ENCODE results near the gene ULK4.
"Not testable (repeated sequence)": the region's sequence is repeated elsewhere in the genome, so short reads cannot be mapped to it uniquely, and the experiment has no call there.

Gene ULK4

DNA sequence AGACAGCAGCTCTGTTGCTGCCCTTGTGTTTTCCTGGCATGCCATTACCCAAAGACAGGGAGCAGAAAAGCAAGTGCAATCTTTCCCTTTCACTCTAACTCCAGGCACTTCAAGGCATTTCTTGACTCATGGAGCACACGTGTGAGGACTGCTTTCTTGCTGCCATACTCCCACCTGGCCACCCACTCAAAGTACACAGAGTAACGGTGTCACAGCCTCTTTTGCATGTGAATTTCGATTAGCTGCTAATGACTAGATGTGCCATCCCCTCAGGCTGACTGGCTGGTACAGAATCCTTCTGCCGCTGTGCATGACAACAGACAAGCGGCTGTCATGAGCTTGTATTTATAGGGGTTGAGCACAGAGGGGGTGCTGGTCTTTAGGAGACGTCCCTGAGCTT, 382.0 kb downstream of the ULK4 start:
- no peak for DNase-seq (ENCODE audit: low read depth in 2 of 2)

DNA sequence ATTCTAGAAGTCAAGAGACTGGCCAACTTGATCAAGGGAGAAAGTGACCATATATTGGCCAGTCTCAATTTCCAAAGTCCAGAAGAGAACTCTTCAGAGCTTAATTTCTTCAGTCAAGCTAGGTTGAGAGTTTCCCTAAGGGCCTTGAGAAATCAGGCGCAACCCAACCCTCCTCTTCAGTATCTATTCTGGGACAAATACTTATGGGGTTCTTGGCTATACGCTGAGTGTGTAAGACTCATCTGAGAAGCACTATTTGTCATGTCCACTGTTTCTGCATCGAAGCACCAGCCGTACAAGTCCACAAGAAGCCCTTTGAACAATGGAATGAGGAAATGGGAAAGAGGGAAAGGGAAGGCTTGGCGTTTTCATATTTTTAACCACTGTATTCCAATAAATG, 383.1 kb downstream of the ULK4 start:
- no peak for DNase-seq (ENCODE audit: low read depth in 2 of 2)

- DNase-seq (ENCODE audit: low read depth in 2 of 2): no peak
Observed at GRCh38 chr3:41575724-41576123, 386.2 kb downstream of the ULK4 start.

GRCh38 chr3:41574900-41575299, 387.0 kb downstream of the ULK4 start:
- DNase-seq (ENCODE audit: low read depth in 2 of 2): no peak

- no peak for DNase-seq (ENCODE audit: low read depth in 2 of 2)
Observed at GRCh38 chr3:41573591-41573990, 388.3 kb downstream of the ULK4 start.

GRCh38 chr3:41572092-41572491, 389.8 kb downstream of the ULK4 start:
- DNase-seq (ENCODE audit: low read depth in 2 of 2): no peak

DNA sequence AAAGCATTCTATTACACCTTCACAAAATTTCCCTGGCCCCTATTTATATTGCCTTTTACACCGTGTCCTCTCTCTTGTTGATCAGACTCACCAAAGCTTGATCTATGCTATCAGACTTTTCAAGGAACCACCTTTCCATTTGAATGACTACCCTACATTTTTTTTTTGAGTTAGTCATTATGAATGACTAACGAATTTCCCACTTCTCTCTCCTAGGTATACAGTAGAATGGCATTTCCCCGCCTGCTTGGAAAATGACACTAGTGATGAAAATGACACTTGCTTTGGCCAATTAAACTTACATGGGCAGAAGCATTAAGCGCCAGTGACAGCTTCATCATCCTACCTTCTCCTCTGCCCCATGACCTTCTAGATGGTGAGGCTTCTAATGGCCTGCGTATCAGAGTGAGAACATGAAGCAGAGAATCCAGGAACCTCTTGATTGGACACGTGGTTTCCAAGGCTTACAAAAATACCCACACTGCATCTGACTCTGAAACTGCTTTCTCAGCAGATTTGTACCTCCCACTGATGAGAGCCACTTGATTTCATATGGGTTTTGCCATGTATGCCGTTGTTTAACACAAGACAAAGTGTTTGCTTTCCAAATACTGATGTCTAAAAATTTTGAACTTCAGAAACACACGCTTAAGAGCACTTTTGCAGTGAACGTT, 392.1 kb downstream of the ULK4 start:
- DNase-seq (ENCODE audit: low read depth in 2 of 2): no peak

DNA sequence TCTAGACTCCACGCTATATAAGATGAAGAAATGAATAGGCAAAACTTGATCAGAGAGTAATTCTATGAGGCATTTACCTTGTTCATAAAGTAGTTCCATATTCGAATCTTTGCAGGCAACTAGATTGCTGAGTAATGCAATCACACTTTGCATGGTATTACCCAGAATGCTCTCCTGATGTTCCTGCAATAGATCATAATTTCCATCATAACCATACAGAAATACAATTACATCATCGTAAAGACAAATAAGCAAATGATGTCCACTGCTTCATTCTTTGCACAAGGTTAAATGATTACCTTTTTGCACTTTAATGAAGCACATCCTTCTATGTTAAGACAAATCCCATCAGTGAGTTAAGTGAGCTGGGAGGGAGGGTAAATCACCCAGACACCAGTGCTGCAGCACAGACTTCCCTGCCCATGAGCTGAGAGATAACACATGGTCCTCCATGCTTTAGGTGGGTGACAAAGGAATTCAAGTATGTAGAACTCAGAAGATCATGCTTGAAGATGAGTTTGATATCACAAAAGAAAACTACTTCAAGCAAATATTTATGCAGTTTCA, 395.9 kb downstream of the ULK4 start:
- no peak for DNase-seq (ENCODE audit: low read depth in 2 of 2)

- DNase-seq (ENCODE audit: low read depth in 2 of 2): no peak
Observed at GRCh38 chr3:41565003-41565402, 396.9 kb downstream of the ULK4 start.

DNA sequence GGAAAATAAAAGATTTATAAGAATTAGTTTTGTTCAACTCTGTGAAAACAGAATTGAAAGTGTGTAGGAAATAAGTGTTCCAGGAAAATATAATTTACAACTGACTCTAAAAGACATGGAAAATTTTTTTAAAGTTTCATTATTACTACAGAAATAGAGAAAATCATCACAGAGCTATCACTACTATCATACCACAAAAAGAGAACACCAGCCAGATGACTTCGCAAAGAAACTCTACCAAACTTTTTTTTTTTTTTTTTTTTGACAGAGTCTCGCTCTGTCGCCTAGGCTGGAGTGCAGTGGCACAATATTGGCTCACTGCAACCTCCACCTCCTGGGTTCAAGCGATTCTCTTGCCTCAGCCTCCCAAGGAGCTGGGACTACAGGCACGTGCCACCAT, 405.7 kb downstream of the ULK4 start:
- not testable (repeated sequence) for DNase-seq (ENCODE audit: low read depth in 2 of 2)

GRCh38 chr3:41532976-41533375, 428.9 kb downstream of the ULK4 start:
- no peak for DNase-seq (ENCODE audit: low read depth in 2 of 2)

DNA sequence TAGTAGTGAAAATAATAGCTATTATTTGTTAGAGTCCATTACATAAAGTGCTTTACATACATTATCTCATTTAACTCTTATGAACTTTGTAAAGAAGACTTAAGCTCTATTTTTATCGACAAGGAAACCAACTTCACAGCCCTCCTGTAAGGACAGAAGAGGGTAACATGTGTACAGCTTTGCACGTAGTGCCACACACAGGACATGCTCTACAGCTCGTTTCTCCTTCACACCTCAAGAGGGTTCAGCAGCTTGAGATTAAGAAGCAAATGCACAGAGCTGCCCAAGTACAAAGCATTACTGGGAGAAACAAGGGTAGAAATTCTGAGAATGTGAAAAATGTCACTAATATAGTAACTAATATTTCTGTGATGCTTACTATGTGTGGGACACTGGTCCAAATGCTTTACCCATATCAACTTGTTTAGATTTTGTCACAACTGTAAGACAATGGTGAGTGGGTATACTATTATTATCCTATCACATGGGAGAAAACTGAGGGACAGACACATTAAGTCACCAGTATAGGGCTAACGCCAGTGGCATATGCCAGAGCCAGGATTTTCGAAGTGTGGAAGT, 434.8 kb downstream of the ULK4 start:
- no peak for DNase-seq (ENCODE audit: low read depth in 2 of 2)

DNA sequence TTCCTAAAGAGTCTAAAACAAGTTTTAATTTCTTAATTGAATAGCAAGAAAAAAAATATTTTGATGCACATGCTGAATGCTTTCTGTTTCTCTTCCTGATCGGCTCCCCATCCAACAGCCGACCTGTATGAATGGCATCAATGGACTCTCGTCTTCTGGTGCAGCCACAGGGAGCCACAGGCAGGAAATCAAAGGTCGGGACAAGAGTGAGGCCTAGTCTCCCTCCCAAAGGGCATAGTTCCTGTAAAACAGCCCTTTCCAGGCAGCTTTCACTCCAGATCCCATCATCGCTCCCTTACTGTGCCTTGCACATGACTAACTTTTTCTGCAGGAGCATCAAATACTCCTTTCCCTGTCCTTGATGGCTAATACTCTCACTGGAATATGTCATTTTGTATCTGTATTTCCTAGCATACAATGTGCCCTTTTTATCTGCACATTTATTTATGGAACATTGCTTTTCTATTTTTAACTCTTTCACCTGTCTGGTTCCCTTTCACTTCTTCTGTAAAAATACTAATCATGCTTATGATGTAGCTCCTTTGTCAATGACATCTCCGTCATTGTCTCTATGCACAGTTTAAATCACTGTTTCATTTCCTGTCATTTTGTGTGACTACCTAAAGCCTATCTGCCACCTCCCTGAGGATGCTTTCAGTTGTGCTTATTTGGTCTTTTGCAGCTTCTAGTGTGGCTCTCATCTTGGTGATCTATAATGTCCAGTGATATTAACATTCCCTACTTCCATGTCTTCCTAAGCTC, 436.4 kb downstream of the ULK4 start:
- no peak for DNase-seq (ENCODE audit: low read depth in 2 of 2)

DNA sequence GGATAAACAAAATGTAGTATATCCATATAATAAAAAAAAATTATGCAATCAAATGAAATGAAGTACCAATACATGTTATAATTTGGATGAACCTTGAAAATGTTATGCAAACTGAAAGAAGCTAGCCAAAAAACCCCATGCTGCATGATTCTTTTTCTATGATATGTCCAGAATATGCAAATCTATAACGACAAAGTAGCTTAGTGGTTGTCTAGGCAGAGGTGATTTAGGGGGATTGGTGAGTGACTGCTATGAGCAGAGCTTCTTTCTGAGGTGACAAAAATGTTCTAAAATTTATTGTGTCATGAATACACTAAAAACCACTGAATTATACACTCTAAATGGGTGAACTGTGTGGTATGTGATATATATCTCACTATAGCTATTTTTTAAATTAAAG, 438.0 kb downstream of the ULK4 start:
- no peak for DNase-seq (ENCODE audit: low read depth in 2 of 2)

GRCh38 chr3:41522612-41523011, 439.3 kb downstream of the ULK4 start:
- no peak for DNase-seq (ENCODE audit: low read depth in 2 of 2)

- DNase-seq (ENCODE audit: low read depth in 2 of 2): no peak
Observed at GRCh38 chr3:41521010-41521655, 440.8 kb downstream of the ULK4 start.

DNA sequence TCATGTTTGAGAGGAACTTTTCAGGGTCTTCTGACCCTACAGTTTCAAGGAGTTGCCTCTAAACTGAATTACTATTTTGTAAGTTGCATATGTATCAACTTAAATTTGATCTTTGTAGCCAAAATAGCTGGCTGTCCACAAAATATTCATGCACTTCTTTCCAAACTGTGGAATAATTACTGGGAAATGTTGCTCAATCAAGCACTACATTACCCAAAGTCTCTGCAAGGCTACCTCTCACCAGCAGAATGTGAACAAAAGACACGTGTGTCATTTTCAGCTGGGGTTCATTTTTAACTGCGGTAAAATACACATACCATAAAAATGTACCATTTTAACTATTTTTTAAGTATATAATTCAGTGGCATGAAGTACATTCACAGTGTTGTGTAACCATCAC, 442.2 kb downstream of the ULK4 start:
- no peak for DNase-seq (ENCODE audit: low read depth in 2 of 2)

- no peak for DNase-seq (ENCODE audit: low read depth in 2 of 2)
Observed at GRCh38 chr3:41518626-41519025, 443.3 kb downstream of the ULK4 start.

- DNase-seq (ENCODE audit: low read depth in 2 of 2): no peak
Observed at GRCh38 chr3:41508063-41508696, 453.7 kb downstream of the ULK4 start.

- no peak for DNase-seq (ENCODE audit: low read depth in 2 of 2)
Observed at GRCh38 chr3:41507336-41508062, 454.4 kb downstream of the ULK4 start.

DNA sequence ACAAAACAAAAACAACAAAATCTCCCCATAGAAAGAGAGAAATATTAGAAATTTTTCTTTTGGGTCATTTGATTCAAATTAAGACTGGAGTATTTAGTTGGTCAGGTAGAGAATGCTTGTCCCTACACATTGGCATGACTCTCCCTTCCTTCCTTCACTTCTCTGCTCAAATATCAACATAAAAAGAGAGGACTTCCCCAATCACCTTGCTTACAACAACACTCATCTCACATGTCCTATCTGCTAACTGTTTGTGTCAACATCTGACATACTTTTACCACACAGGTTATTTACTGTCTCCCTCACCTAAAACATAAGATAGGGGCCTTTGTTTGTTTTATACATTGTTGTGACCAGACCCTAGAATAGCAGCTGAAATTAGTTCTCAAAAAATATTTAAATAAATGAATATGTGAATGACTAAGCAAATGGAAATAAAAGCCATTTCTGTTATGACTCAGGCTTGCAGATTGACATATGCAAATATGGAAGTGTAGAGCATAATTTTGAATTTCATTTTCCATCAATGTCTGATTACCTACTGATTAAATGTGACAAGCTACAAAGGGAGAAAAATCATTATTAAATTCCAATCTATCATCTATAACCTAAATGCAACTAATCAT, 457.8 kb downstream of the ULK4 start:
- no peak for DNase-seq (ENCODE audit: low read depth in 2 of 2)
